NB4 (cell line): ENCODE measurements around the gene OST4.

Experiments used
- DNase-seq: peaks from one replicate; pipeline ENCODE4 v3.0.0; 2010; ENCODE audit warnings: low read depth
- H3K4me3 ChIP-seq: one replicate; pipeline ENCODE4 v1.5.1; 2011; ENCODE audit warnings: mild to moderate bottlenecking, low read depth, low read length, moderate library complexity
- CTCF ChIP-seq: IDR thresholded peaks from one replicate; pipeline ENCODE4 v1.5.1; 2012; ENCODE audit warnings: low read depth, low read length
- MAX ChIP-seq: IDR thresholded peaks from 2 replicates; pipeline ENCODE4 v1.6.1; 2011; ENCODE audit warnings: low read depth, low read length
- MYC ChIP-seq: IDR thresholded peaks from 2 replicates; pipeline ENCODE4 v1.6.1; 2011; ENCODE audit warnings: low read depth, low read length
- POLR2A ChIP-seq: IDR thresholded peaks from 2 replicates; pipeline ENCODE4 v1.6.1; 2011; ENCODE audit warnings: mild to moderate bottlenecking; ENCODE audit not compliant: insufficient read length; ENCODE audit errors: extremely low read depth

The OST4 gene

GRCh38 chr2:27097341-27097740 is 25.9 kb upstream of the OST4 start:
- H3K4me3 ChIP-seq, result no peak overlapping the region
- TF ChIP-seq MYC, result no peak
- no peak for TF ChIP-seq POLR2A
- no peak for TF ChIP-seq MAX
- TF ChIP-seq CTCF, result no peak
- no peak for DNase-seq

GRCh38 chr2:27096748-27097297 is 25.4 kb upstream of the OST4 start:
- no peak for DNase-seq
- no peak overlapping the region for H3K4me3 ChIP-seq
- TF ChIP-seq MAX (no peak), POLR2A (no peak), MYC (no peak), CTCF (no peak)

GRCh38 chr2:27095745-27096651 is 24.5 kb upstream of the OST4 start:
- TF ChIP-seq MAX (no peak; the same call in 1 of the 2 replicates), MYC (peak; percentile 19; the same call in 1 of the 2 replicates), POLR2A (no peak)
- DNase-seq, result peak; percentile 61
- no peak overlapping the region for H3K4me3 ChIP-seq

- DNase-seq, result no peak
- no peak overlapping the region for H3K4me3 ChIP-seq
- TF ChIP-seq CTCF (no peak), POLR2A (no peak), MYC (no peak)
These were observed 23.9 kb upstream of the OST4 start for GRCh38 chr2:27095427-27095744.

GRCh38 chr2:27094353-27094984 is 23.0 kb upstream of the OST4 start:
- H3K4me3 ChIP-seq, result no peak overlapping the region
- TF ChIP-seq MAX, result no peak
- no peak for TF ChIP-seq MYC
- TF ChIP-seq CTCF, result no peak
- TF ChIP-seq POLR2A, result no peak
- no peak for DNase-seq
